Breast epithelium (tissue), 3 donors: ENCODE measurements around the gene DHRS7B.

Experiments used
- POLR2AphosphoS5 ChIP-seq, 3 donors: sonication (generic); formaldehyde crosslinking; IDR thresholded peaks; one replicate each; pipeline ENCODE4 v1.6.1; 2017; ENCODE audit warnings: antibody characterized with exemption in 3 of 3
- TF ChIP-seq, protein P1 (sequence below), 3 donors: fragments of 450-650 bp; IDR thresholded peaks; one replicate each; pipeline ENCODE4 v1.5.1; 2016 to 2017; ENCODE audit warnings: antibody characterized with exemption in 3 of 3, mild to moderate bottlenecking in 3 of 3, moderate library complexity in 3 of 3

DNA sequence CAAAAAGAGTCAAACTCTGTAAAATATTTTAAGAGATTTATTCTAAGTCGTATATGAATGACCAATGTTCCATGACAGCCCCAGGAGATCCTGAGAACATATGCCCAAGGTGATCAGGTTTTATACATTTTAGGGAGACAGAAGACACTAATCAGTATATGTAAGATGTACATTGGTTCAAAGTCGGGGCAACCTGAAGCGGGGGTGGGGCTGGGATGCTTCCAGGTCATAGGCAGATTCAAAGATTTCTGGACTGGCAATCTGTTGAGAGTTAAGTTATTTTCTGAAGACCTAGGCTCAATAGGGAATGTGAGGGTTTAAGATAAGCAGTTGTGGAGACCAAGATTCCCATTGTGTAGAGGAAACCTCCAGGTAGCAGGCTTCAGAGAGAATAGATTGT lies 20.4 kb upstream of the DHRS7B start:
- TF ChIP-seq, protein P1, sequence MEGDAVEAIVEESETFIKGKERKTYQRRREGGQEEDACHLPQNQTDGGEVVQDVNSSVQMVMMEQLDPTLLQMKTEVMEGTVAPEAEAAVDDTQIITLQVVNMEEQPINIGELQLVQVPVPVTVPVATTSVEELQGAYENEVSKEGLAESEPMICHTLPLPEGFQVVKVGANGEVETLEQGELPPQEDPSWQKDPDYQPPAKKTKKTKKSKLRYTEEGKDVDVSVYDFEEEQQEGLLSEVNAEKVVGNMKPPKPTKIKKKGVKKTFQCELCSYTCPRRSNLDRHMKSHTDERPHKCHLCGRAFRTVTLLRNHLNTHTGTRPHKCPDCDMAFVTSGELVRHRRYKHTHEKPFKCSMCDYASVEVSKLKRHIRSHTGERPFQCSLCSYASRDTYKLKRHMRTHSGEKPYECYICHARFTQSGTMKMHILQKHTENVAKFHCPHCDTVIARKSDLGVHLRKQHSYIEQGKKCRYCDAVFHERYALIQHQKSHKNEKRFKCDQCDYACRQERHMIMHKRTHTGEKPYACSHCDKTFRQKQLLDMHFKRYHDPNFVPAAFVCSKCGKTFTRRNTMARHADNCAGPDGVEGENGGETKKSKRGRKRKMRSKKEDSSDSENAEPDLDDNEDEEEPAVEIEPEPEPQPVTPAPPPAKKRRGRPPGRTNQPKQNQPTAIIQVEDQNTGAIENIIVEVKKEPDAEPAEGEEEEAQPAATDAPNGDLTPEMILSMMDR (IDR thresholded peaks at IDR 0.05), result no peak
- TF ChIP-seq POLR2AphosphoS5 (IDR thresholded peaks at IDR 0.05), result no peak
